Ishikawa (cell line): ENCODE results near the gene TTC3.

Source experiments
- CREB1 ChIP-seq: IDR thresholded peaks from 2 replicates; pipeline ENCODE4 v1.6.1; 2012; ENCODE audit warnings: low read depth
- EP300 ChIP-seq: IDR thresholded peaks from 2 replicates; pipeline ENCODE4 v1.6.1; 2012; ENCODE audit warnings: borderline replicate concordance
- FOXM1 ChIP-seq: IDR thresholded peaks from 2 replicates; pipeline ENCODE4 v1.6.1; 2012; ENCODE audit warnings: low read depth, borderline replicate concordance
- RAD21 ChIP-seq: IDR thresholded peaks from 2 replicates; pipeline ENCODE4 v1.6.1; 2012; ENCODE audit warnings: low read depth
- TAF1 ChIP-seq: IDR thresholded peaks from 2 replicates; pipeline ENCODE4 v1.6.1; 2012; ENCODE audit warnings: low read depth, mild to moderate bottlenecking
- YY1 ChIP-seq: IDR thresholded peaks from 2 replicates; pipeline ENCODE4 v1.6.1; 2012; ENCODE audit warnings: low read depth
- TF ChIP-seq, protein P1 (sequence below): IDR thresholded peaks from 2 replicates; pipeline ENCODE4 v1.6.1; 2012; ENCODE audit warnings: low read depth, mild to moderate bottlenecking

DNA sequence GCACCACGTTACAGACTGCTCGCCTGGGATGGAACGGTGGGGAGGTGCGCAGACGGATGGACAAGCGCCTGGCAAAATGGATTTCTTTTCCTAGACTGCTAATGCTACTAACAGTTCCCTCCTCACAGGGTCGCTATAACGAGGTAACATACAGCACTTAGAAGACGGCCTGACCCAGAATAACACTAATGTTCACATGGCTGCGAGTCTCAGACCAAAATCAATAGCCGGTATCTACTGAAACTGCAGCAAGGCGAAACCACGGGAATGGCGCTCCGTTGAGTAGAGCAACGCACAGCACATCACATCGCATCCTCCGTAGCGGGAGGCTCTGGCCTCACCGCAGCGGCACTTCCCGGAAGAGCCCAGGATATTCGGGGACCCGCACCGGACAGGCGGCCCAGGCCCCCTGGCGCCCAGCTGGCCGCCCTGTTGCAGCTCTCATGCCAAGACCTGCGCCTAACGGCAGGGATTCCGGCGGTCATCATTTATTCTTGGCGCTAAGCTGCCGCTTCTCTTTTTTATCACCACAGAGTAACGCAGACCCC is 147.5 kb downstream of the TTC3 start:
- TF ChIP-seq TAF1 (no peak), YY1 (no peak), FOXM1 (no peak), EP300 (no peak), RAD21 (no peak), CREB1 (no peak)
- TF ChIP-seq, protein P1, sequence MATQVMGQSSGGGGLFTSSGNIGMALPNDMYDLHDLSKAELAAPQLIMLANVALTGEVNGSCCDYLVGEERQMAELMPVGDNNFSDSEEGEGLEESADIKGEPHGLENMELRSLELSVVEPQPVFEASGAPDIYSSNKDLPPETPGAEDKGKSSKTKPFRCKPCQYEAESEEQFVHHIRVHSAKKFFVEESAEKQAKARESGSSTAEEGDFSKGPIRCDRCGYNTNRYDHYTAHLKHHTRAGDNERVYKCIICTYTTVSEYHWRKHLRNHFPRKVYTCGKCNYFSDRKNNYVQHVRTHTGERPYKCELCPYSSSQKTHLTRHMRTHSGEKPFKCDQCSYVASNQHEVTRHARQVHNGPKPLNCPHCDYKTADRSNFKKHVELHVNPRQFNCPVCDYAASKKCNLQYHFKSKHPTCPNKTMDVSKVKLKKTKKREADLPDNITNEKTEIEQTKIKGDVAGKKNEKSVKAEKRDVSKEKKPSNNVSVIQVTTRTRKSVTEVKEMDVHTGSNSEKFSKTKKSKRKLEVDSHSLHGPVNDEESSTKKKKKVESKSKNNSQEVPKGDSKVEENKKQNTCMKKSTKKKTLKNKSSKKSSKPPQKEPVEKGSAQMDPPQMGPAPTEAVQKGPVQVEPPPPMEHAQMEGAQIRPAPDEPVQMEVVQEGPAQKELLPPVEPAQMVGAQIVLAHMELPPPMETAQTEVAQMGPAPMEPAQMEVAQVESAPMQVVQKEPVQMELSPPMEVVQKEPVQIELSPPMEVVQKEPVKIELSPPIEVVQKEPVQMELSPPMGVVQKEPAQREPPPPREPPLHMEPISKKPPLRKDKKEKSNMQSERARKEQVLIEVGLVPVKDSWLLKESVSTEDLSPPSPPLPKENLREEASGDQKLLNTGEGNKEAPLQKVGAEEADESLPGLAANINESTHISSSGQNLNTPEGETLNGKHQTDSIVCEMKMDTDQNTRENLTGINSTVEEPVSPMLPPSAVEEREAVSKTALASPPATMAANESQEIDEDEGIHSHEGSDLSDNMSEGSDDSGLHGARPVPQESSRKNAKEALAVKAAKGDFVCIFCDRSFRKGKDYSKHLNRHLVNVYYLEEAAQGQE = no peak
